Measurements from ENCODE around the gene MYEOV.

MYEOV gene

GRCh38 chr11:69286374-69287371 is 7.3 kb upstream of the MYEOV start:
- no peak for DNase-seq (ENCODE audit: low read depth)

GRCh38 chr11:69287968-69288882 is 5.7 kb upstream of the MYEOV start:
- no peak for DNase-seq (ENCODE audit: low read depth)

- DNase-seq (ENCODE audit: low read depth): no peak
Observed at GRCh38 chr11:69288883-69289242, 5.1 kb upstream of the MYEOV start.

- no peak for DNase-seq (ENCODE audit: low read depth)
Observed at GRCh38 chr11:69290806-69291205, 3.1 kb upstream of the MYEOV start.

- no peak for DNase-seq (ENCODE audit: low read depth)
Observed at GRCh38 chr11:69291459-69292110, 2.4 kb upstream of the MYEOV start.

- peak; percentile 40 for DNase-seq (ENCODE audit: low read depth)
Observed at GRCh38 chr11:69292221-69292648, 1.7 kb upstream of the MYEOV start.

GRCh38 chr11:69293087-69293486 is 868 bp upstream of the MYEOV start:
- DNase-seq (ENCODE audit: low read depth): no peak

- no peak for DNase-seq (ENCODE audit: low read depth)
Observed at GRCh38 chr11:69294571-69295078, 670 bp downstream of the MYEOV start.

- no peak for DNase-seq (ENCODE audit: low read depth)
Observed at GRCh38 chr11:69295079-69295994, 1.4 kb downstream of the MYEOV start.

GRCh38 chr11:69295995-69296889 is 2.3 kb downstream of the MYEOV start:
- no peak for DNase-seq (ENCODE audit: low read depth)

GRCh38 chr11:69296890-69297786 is 3.2 kb downstream of the MYEOV start:
- peak; percentile 32 for DNase-seq (ENCODE audit: low read depth)

GRCh38 chr11:69297787-69298266 is 3.9 kb downstream of the MYEOV start:
- DNase-seq (ENCODE audit: low read depth): peak; percentile 16

- DNase-seq (ENCODE audit: low read depth): no peak
Observed at GRCh38 chr11:69298267-69299022, 4.5 kb downstream of the MYEOV start.

GRCh38 chr11:69299023-69299461 is 5.1 kb downstream of the MYEOV start:
- no peak for DNase-seq (ENCODE audit: low read depth)

GRCh38 chr11:69299572-69299971 is 5.6 kb downstream of the MYEOV start:
- no peak for DNase-seq (ENCODE audit: low read depth)

- DNase-seq (ENCODE audit: low read depth): no peak
Observed at GRCh38 chr11:69300120-69301060, 6.4 kb downstream of the MYEOV start.

- DNase-seq (ENCODE audit: low read depth): no peak
Observed at GRCh38 chr11:69301081-69301454, 7.1 kb downstream of the MYEOV start.

All from T follicular helper cell (primary cell).